NCI-H446 treated with DMSO at 0.1 percent for 48 hours (cell line): ENCODE results near the gene MIDN.

Source experiments
- DNase-seq: peaks from one replicate; lab custom pipeline; 2025; lab: John Stamatoyannopoulos, UW

Gene MIDN

DNA sequence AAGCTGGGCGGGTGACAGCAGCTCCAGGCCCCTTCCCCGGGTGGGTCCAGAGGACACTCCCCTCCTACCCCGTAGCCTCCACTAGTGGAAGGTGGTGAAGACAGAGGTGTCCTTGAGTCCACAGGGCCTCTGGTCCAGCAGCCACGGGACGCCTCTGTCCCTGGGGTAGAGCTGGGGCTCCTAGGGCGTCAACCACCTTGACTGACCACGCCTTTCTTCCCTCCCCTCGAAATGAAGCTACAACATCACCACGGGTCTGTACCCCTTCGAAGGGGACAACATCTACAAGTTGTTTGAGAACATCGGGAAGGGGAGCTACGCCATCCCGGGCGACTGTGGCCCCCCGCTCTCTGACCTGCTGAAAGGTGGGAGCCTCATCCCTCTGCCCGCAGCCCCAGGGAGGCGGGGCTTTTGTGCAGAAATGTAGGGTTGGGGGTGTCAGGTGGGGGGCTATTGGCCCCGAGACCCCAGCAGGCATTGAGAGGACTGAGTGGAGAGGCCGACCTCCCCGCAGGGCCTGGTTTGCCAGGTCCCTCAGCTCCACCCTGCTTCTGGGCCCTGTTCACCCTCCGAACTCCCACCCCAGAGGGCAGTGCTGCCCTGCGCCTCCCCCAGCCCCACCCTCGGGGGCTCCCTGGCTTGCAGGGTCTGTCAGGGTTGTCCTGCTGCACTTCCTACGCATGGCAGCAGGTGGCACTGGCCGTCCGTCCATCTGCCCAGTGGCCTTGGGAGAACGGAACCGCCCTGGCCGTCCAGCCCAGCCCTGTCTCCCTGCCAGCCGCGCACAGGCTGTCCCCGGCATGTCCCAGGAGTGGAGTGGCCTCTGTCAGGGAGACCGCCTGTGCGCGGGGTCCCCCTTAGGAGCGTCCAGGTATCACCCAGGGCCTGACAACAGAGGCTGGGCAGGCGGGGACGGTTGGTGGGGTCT is 27.1 kb upstream of the MIDN start:
- no peak for DNase-seq

DNA sequence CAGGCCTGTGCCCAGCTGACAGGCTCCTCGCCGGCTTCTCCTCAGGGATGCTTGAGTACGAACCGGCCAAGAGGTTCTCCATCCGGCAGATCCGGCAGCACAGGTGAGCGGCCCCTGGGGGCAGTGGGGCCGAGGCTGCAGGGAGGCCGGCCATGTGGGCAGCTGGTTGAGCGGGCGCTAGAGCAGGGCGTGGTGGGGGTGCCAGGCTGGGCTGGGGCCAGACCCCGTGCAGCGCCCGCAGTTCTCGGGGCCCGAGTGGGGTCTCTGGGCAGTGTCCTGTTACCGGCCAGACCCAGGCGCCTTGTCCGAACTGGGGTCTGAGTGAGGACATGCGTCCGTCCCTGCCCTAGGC is 26.5 kb upstream of the MIDN start:
- no peak for DNase-seq

DNA sequence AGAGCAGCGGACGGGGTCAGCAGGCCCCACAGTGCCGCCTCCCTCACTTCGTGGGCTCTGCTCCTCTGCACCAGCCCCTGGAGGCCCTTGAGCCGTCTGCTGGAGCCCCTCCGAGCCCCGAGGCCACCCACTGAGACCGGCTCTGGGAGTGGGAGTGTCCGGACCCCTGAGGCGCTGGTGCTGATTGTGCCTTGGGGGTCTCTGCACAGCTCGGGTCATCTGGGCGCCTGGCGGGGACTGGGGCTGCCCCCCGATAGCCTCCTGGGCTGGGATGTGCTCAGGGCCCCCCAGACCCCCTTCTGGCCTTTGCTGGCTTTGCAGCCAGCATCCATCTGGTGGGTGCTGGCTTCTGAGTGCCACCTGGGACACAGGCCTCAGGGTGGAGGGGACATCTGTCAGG is 26.0 kb upstream of the MIDN start:
- DNase-seq, result no peak

DNA sequence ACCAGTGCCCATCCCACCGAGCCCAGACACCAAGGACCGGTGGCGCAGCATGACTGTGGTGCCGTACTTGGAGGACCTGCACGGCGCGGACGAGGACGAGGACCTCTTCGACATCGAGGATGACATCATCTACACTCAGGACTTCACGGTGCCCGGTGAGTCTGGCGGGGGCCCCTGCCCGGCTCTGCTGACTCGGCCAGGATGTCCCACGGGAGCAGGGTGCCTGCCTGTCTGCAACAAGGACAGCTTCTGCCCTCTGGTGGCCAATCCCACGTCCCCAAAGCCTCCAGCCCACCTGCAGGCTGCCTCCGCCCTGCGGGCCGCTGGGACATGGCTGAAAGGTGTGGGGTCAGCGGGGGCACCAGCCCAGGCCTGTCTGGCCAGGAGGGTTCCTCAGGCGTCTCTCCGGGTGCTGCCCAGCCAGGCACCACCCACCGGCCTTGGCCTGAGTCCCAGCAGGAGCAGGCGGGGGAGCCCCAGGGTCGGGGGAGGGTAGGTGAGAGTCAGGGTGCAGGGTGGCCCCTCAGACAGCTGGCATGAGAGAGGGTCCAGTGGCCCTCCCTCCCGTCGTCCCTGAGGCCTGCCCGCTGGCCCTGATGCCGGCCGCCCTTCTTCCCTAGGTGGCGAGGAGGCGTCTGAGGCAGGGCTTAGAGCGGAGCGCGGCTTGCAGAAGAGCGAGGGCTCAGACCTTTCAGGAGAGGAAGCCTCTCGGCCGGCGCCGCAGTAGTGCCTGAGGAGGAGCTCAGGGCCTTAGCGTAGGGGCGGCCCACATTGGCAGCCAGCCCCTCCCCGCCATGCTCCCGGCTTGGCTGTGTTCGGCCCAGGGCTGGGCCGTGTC is 25.1 kb upstream of the MIDN start:
- no peak for DNase-seq

DNA sequence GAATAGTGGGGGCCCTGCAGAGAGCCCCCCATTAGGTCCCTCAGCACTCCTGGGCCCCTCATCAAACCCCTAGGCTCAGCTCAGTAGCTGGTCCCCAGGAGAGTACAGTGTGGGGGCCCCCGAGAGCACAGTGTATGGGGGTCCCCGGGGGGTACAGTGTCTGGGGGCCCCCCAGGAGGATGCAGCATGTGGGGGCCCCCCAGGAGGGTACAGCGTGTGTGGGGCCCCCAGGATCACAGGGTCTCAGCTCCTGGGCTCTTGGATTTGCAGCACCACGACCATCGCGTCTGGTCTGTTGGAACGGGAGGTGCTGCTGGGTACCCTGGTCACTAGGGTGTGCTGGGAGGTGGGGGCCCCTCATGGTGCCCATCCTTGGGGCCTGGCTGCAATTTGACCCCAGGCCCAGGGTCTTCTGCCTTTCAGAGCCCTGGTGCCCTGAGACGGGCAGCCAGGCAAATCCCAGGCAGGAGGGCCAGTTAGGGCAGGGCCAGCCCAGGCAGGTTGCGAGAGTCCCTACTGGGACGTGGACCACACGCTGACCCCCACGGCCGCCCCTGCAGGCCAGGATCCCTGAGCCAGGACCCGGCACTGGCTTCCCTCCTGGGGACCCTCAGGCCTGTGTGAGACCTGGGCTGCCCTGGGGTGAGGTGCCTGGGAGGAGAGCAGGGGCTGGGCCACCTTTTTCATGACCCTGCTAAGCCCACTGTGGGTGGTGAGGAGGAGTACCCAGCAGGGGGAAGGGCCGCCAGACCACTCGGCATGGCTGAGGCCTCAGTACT is 24.1 kb upstream of the MIDN start:
- DNase-seq, result no peak

DNA sequence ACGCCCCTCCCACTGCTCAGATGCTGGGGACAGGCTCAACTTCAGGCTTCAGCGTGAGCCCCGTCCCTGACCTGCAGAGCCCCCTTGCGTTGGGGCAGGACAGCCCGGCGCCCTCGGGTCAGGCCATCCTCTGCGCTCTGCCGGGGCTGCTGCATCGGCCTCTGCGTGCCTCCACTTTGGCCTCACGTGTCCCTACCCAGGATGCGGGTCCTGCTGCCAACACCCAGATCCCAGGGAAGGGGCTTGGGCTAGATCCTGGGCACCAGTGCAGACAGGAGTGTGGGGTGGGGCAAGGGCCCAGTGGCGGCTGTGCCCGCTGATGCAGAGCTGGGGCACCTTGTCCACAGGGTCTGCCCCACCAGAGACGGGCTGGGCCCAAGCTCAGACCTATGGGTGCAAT is 23.5 kb upstream of the MIDN start:
- no peak for DNase-seq

DNA sequence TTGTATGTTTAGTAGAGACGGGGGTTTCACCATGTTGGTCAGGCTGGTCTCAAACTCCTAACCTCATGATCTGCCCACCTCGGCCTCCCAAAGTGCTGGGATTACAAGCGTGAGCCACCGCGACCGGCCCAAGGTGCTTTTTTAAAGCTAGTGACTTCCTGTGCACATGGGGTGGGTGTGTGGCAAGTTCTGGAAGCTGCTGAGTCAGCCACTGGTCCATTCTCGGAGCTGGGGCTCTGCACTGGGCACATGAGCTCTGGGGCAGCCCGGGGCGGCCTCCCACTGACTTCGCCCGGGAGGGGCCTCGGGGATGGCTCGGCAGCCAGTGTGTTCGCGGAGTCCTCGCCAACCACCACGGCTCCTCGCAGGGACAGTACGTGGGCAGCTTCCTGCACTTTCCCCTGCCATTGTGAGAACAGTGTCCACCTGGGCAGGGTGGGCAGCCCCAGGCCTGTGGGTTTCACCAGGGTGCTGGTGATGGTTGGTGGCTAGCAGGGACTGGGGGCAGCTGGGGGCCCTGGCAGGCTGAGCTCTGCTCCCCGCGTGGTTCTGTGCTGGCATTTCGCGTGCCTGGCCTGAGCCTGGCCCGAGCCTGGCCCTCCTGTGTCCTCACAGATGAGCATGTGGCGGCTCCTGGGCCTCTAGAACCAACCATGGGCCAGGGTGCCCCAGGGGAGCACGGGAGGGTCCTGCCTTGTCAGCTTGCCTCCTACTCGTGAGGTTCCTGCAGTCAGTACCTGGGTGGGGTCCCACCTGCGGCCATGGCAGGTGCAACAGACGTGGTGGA is 22.8 kb upstream of the MIDN start:
- DNase-seq, result no peak

DNA sequence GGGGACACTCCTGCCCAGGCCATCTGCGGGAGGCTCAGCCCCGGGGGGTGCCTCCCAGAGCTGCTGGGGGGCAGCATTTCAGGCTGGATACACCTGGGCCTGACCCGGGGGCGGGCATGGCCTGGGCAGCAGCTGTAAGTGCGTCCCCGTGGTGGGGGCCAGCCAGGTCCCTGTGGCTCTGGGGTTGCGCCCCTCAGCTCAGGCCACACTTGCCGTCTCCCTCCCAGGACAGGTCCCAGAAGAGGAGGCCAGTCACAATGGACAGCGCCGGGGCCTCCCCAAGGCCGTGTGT is 22.2 kb upstream of the MIDN start:
- no peak for DNase-seq

DNA sequence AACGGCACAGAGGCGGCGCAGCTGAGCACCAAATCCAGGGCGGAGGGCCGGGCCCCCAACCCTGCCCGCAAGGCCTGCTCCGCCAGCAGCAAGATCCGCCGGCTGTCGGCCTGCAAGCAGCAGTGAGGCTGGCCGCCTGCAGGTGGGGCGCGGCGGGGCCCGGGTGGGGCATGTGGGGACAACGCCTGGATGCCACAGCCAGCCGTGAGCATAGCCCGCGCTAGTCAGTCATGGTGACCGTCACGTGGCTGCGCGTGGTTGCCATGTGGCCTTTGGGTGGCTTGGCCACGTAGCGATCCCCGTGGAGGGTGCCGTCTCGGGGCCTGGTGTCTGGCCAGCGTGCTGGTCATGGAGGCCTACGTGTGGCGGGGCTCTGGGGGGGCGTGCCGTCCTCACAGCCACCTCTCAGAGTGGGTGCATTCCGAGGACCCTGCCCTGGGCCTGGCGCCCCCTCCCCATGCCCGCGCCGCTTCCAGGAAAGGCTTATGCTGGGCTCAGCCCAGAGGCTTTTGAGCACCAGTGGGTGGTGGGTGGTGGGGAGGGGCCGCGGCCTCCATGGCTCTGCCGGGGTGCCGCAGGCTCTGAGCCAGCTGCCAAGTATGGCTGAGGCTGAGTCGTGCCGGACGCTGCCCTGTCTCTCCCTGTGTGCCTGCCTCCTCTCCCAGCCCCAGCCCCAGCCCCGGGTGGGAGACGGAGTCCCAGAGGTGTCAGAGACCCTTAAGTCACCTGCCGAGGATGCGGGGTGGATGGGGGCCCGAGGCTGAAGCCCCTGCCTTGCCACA is 21.7 kb upstream of the MIDN start:
- no peak for DNase-seq

DNA sequence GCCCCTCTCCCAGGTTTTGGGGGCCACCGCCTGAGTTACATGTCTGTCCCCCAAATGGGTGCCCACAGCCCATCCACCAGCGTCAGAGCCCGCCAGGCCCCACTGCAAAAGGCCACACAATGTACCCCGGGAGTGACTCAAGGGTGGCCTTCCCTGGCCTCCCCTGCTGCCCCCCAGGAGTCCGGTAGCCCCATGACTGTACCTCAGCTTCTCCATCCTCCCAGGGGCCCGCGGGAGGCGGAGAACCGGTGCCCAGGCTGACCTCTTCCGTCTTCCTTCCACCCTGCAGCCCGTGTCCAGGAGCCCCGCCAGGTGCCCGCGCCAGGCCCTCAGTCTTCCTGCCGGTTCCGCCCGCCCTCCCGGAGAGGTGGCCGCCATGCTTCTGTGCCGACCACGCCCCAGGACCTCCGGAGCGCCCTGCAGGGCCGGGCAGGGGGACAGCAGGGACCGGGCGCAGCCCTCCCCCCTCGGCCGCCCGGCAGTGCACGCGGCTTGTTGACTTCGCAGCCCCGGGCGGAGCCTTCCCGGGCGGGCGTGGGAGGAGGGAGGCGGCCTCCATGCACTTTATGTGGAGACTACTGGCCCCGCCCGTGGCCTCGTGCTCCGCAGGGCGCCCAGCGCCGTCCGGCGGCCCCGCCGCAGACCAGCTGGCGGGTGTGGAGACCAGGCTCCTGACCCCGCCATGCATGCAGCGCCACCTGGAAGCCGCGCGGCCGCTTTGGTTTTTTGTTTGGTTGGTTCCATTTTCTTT is 20.9 kb upstream of the MIDN start:
- no peak for DNase-seq

DNA sequence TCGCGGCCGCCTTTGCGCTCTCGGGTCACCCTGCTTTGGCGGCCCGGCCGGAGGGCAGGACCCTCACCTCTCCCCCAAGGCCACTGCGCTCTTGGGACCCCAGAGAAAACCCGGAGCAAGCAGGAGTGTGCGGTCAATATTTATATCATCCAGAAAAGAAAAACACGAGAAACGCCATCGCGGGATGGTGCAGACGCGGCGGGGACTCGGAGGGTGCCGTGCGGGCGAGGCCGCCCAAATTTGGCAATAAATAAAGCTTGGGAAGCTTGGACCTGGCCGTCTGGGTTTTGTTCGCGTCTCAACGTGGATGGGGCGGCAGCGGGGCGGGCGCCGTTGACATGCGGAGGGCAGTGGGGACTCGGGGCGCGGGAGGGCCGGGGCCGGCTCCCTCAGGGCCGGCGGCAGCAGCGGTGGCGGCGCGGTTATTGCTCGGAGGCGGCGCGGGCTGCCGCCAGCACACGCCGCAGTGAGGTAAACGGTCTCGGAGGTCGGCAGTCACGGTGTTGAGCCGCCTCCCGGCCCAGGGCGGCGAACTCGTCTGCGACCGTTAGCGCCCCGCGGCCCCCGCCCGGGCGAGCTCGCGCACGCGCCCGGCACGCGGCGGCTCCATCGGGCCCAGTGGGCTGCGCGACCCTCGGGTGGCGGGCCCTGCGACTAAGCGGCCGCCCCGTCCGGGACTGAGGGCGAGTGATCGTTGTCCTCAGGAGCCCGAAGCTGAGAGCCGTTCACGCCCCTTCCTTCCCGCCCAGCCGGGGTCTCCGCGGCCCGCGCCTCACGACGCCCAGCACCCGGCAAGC is 20.0 kb upstream of the MIDN start:
- DNase-seq, result no peak

DNA sequence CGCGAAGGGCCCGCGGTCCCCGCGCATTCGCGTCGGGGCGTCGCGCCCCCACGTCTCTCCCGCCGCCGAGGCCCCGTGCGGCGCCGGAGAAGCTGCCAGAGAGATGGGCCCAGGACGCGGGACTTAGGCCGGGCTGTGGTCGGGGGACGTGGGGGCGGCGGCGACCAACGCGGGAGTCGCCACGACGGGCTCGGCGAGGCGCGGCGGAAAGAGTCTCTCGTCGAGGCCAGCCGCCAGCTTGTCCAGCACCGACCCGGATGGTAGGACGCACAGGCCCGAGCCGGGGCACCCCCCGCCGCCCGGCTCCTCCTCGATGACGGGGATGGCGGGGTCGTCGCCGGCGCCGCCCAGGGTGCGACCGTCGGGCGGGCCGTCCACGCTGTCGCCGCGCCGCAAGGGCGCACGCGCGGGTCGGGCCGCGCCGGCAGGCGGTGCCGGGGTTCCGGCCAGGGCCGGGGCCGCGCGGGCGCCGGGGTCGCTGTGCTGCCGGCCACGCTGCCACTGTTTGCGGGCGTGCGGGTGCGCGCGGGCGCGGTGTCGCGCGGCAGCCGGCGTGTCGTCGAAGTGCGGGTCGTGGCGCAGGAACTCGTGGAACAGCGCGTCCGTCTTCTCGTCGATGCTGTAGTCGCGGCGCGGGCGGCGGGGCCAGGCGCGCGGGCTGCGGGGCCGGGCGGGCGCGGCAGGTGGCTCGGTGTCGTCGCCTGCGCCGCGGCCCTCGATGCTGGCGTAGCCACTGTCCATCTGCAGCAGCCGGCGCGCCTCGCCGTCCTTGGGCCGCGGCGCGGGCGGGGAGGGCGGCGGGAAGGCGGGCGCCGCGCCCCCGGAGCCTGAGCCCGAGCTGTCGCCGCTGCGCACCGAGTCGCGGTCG is 19.1 kb upstream of the MIDN start:
- no peak for DNase-seq

DNA sequence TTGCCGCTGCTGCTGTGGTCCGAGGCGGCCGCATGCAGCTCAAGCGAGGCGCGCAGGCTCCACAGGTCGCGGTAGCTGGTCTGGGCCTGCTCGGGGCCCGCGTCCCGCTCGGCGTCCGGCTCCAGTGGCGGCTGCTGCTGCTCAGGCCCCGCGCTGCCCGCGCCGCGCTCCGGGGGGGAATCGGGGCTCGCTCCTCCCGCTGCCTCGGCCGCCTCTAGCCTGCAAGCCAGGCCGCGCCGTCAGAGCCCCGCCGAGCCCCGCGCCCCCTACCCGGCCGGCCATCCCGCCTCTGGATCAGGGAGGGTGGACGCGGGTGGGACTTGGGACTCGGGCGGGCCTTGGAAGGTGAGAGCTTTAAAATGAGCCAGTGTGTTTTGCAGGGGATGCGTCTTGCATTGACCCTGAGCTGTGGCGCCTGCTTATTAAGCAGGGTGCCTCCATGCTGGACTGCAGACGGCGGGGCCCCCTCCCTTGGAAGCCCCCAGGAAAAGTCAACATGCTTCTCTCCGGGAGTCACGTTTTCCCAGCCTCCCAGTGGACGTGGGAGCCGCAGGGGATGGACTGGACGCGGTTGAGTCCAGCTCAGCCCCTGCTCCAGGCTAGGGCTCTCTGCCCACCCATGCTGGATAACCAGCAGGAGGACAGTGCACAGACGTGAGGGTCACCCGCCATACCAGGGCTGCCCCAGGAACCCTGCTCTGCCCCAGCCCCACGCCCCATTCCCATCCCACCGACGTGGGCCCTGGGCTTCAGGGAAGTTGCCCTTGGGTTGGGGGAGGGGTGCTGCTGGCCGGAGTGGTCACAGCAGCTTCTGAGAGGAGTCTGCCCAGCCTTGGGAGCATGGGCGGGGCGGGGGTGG is 18.2 kb upstream of the MIDN start:
- DNase-seq, result no peak

DNA sequence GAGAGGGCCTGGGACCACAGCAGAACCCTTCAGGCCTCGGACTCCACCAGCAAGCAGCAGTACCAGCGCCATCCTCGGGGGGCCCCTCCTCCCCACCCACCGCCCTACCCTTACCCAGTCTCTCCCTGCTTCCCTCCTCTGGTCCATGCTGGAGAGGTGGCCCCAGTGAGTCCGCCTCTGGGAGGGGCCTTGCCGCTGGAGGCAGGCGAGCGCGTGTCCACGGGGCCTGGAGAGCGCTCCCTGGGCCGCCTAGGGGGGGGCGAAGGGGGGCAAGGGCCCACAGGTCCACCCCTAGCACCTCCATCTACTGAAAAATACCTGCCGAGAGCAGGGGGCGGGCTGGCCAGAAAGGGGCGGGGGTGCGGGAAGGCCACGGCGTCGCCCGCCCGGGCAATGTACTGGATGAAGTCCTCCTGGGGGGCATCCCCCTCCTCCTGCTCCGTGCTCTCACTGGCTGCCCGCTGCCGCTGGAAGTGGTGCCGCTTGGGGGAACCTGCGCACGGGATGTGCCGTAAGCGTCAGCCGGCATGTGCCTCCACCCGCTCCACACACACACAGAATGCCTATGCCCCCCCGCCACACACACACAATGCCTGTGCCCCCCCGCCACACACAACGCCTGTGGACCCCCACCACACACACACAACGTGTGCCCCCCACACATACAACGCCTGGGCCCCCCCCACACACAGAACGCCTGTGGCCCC is 17.4 kb upstream of the MIDN start:
- DNase-seq, result no peak

DNA sequence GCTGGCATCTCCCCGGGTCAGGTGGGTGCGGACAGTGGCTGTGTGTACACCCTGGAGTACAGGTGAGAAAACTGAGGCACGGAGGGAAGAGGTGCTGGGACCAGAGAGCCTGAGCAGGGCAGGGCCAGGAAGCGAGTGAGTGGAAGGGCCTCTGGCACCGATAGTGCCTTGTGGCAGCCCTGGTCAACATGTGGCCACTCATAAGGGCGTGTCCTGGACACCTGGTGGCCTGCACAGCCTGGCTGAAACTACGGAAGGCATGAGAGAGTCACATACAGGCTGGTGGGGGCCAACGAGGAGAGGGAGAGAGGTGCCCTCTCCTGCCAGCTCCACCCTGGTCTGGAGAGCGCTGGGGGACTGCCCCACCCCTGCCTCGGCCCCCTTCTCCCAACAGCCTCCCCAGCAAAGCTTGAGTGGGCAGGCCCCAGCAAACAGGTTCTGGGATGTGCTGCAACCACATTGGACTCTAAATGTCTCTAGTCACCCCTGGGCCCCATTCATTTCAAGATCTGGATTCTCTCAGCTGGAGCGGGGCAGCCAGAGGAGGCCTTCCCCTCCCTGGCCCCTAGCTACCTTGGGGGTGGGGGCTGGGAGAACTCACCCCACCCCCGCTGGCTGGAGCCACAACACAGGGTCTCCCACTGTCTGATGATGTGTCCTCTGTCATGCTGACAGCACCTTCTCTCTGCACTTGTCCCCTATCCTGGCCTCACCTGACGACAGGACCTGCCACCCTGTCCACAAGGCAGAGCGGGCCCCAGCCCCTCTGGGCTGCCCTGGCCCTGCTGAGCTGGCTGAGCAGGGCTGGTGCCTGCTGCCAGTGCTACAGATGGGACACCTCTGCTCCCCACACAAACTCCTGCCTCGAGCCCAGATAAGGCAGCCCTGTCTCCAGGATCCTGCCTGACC is 16.4 kb upstream of the MIDN start:
- no peak for DNase-seq

DNA sequence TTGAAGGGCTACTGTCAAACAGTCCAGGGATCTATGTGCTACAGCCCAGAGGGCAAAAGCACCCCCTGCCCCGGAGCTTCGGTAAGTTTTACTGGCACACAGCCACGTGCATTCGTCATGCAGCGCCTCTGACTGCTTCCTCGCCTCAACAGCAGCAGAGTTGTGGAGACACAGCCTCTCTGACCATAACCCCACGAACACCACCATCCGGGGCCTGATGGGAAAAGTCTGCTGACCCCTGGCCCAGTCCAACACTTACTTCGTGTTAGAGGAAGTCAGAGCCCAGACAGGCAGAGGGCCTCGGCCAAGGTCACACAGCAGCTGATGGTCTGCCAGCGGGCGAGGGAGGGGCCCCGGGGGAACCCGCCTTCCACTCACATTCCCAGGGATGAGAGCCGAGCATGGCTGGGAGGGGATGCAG is 15.7 kb upstream of the MIDN start:
- DNase-seq, result no peak
